Motor neuron (in vitro differentiated cells): ENCODE data around the gene RINL. TPM values are rescaled to one million over a fixed set of nuclear protein-coding genes. Genes with fewer than 3 reads are reported as not detected.

Source experiments
- ATAC-seq, 8 experiments: fragments of 200-7000 bp; cut with Tn5 transposase; replicated peaks in 6 of 8; 2 replicates each; pipeline ENCODE4 v1.8.0; 2021; ENCODE audit warnings: mild to moderate bottlenecking in 8 of 8, moderate library complexity in 8 of 8
- H3K27ac ChIP-seq, 2 donors: fragments of 250-450 bp; sonication (Bioruptor Pico); 2 replicates each; pipeline ENCODE4 v1.9.0; 2021; ENCODE audit warnings: antibody characterized with exemption in 2 of 2, mild to moderate bottlenecking in 2 of 2, moderate library complexity in 1 of 2
- H3K4me1 ChIP-seq, 2 donors: fragments of 250-450 bp; sonication (Bioruptor Pico); replicated peaks in 1 of 2; 2 replicates each; pipeline ENCODE4 v1.6.1; 2021; ENCODE audit warnings: antibody characterized with exemption in 2 of 2, mild to moderate bottlenecking in 2 of 2, moderate library complexity in 1 of 2
- H3K4me3 ChIP-seq, 5 donors: fragments of 250-450 bp; sonication (Bioruptor Pico); 2 replicates each; pipeline ENCODE4 v1.9.0; 2021; ENCODE audit warnings: antibody characterized with exemption in 5 of 5, mild to moderate bottlenecking in 5 of 5, moderate library complexity in 4 of 5
- WGBS, 10 experiments: fragments of 450-650 bp; shearing (Covaris generic); methylation state at CpG; one replicate each; pipeline ENCODE4 v1.0.0; 2022; 5-methylcytosine and 5-hydroxymethylcytosine counted together
- in situ Hi-C, 9 experiments: fragments of 400-800 bp; cut with MboI; loops; one replicate each; pipeline ENCODE4 v1.15.0; 2021; ENCODE audit warnings: low sequenced_read_pairs in 9 of 9, low pct_unique_long_range_greater_than_20kb in 2 of 9; ENCODE audit not compliant: unreplicated experiment in 9 of 9
- total RNA-seq, 8 experiments: library from RNA; unstranded; fragments of 300-600 nt; gene quantifications; 2 replicates each; pipeline versions ENCODE4 v1.2.3 to v1.2.4, GENCODE V29; 2022

RINL gene
- total RNA-seq, 8 experiments from 2014 or later, result 1.1 to 11.0 (median 3.3) TPM

DNA sequence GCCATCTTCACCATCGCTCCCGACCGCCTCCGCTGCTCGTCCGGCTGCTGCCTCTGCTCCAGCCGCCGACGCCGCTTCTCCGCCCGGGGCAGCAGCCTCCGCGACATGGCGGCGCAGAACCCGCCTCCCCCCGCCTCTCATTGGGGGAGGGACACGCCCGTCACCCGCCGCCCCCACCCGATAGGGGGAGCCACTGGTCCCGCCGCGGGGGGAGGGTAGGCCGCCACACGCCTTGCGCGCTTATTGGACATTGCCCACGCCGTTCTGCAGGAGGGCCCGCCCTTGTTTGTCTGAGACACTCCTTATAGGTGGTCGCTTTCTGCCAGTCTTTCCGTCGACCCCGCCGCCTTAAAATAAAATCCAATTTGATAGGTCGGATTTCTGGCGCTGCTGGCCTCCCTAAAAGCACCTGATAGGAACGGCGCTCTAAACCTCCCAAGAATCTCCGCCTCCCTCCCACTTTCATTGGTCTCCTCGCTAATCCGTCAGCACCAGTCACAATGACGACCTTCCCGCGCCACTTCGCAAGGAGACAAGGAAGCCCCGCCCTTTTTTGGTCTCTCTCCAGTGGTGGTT is 28.1 kb downstream of the RINL start, which contains the start of gene HNRNPL:
TSS of gene HNRNPL (minus strand) at position 127 of the 576 bp plus-strand sequence. CDS start at position 107, 20 bp downstream.
- 0% methylated on average over 2 to 8 of the region's 50 CpGs; no CpG with 5 or more reads in 7 of the 10 experiments for WGBS, 10 experiments
- ATAC-seq, result peak; percentile 58 to 78 (median 72)
- Histone ChIP-seq H3K4me1 (peaks cover 4 to 5% of the 10 kb centered on the region in 2 donors), H3K27ac (peak within 1 kb of the TSS; percentile 98 to 99), H3K4me3 (peak within 1 kb of the TSS; percentile 69 to 93 (median 85))
- in situ Hi-C loops, result no loop called here

DNA sequence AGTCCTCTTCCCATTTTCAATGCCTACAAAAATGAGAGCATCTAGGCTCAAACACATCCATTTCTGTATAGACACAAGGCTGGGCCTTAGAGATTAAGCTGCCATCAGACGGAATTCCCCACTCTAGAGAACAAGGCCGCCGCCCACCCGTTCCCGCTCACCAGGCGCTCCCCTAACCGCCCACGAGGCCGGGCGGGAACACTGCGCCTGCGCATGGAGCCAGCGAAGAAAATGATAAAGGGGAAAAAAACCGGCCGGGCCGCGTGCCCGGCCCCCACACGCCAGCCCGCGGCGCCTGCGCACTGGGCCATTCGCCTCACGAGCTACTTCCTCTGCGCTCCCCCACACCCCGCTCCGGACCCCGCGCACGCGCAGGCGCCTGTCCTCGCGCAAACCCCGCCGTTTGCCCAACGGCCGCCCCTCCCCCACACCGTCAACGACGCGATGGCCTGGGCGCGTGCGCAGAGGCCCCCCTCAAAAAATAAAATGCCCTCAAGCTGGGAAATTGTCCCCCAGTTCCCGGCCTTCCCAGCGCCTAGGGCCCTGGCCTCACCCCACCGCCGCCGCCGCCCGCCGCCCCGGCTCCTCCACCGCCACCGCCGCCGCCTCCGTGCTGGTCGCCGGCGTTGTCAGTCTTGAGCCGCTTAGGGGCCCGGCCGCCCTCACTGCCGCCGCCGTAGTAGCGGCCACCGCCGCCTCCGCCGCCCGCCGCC is 28.8 kb downstream of the RINL start:
- peak; percentile 3 to 11 (median 6) for ATAC-seq
- Histone ChIP-seq H3K27ac (peak overlapping the region; percentile 98 to 99), H3K4me1 (peaks cover 4 to 5% of the 10 kb centered on the region in 2 donors), H3K4me3 (peak overlapping the region; percentile 69 to 93 (median 85))
- in situ Hi-C loops, result no loop called here
- 0% methylated on average over 1 to 9 of the region's 76 CpGs; no CpG with 5 or more reads in 7 of the 10 experiments for WGBS, 10 experiments

DNA sequence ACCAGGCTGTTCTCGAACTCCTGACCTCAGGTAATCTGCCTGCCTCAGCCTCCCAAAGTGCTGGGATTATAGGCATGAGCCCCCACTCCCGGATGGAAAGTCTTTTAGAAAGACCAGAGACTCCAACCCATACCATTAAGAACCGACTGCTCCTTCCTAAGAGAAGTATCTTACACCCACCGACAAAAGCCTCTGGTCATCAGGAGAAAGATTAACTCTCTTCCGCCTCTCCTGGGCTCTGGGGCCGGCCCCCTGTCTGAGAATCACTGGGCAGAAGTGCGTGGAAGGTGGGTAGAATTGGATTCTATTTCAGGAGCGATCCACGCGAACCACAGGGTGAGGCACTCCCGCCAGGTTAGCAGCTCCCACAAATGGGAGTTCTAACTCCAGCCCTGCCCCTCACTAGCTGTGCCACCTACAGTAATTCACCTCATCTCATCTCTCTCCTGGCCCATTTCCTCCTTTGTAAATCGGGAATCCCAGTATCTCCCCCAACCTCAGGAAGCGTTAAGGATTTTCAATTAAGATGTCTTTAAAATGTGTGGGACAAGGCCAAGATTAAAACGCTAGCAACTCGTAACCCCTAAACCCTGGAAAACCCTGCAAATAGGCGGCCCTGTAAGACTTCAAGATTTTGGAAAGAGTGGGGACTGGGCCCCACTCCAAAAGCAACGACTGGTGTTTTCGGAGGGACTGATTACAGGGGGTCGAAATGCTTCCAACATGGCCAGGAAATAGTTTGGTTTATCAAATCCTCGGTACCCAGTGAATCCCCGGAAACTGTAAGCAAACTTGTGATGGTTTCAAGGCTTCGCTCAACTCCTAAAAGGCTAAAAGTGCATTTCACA is 29.6 kb downstream of the RINL start:
- in situ Hi-C loops, result no loop called here
- ATAC-seq, result no peak
- 0 to 18% (median 0%) methylated on average over 1 to 12 of the region's 22 CpGs for WGBS, 10 experiments

DNA sequence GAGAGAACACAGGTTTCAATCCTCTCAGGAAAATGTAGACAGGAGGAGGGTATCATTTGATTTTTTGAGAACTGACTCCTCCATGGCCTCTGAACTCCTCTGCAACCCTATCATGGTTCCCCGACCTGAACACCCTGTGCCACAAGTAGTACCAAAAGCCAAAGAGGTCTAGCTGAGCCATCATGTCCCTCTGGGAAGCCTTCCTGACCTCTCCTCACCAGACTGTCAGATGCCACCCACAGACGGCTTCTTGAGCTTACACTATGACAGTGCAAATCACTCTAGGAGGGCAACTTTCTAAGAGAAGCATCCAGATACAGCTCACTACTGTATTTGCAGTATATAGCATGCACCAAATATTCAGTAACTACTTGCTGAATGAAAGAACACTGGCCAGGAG is 32.0 kb downstream of the RINL start:
- no peak for ATAC-seq
- in situ Hi-C loops, result no loop called here
- 40 to 100% (median 71%) methylated on average over 1 to 2 of the region's 2 CpGs; no CpG with 5 or more reads in 3 of the 10 experiments for WGBS, 10 experiments
- Histone ChIP-seq H3K27ac (no peak overlapping the region), H3K4me3 (no peak overlapping the region), H3K4me1 (peaks cover 4 to 5% of the 10 kb centered on the region in 2 donors)

More for the DNA sequence above, 29.6 kb downstream of the RINL start:
- Histone ChIP-seq H3K4me1 (peaks cover 4 to 5% of the 10 kb centered on the region in 2 donors), H3K27ac (no peak overlapping the region), H3K4me3 (peak overlapping the region; percentile 69 to 93 (median 85))

DNA sequence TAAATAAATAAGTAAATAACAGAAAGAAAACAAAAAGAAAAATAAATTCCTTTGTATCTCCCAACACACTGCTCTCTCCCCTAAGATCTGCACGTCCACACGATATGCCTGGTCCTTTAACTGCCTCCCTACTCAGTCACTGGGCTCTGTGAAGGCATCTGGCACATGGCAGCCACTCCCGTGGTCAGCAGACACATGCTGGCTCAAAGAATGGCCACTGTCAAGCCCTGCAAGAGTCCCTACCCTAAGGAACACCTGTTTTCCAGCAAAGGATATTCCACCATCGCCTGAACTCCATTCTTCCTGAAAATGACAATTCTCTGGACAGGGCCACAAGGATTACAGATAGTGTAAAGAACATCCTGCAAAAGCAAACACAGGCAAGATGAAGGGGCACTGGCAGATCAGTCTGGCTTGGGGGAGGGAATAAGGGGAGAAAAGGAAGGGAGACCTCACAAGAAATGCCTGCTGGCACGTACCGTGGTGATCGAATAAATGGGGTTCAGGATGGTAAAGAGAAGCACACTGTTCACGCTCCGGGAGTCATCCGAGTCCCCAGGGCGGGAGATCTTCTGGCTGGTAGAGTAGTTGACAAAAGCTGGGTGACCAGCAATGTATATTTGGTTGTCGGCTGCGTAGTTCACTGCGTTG is 32.6 kb downstream of the RINL start:
- H3K4me3 ChIP-seq, result no peak overlapping the region
- peaks cover 4 to 5% of the 10 kb centered on the region in 2 donors for H3K4me1 ChIP-seq
- no peak overlapping the region for H3K27ac ChIP-seq
- no peak for ATAC-seq
- WGBS, 10 experiments, result 40 to 100% (median 96%) methylated on average over 1 to 9 of the region's 14 CpGs; no CpG with 5 or more reads in 1 of the 10 experiments
- in situ Hi-C loops, result no loop called here

DNA sequence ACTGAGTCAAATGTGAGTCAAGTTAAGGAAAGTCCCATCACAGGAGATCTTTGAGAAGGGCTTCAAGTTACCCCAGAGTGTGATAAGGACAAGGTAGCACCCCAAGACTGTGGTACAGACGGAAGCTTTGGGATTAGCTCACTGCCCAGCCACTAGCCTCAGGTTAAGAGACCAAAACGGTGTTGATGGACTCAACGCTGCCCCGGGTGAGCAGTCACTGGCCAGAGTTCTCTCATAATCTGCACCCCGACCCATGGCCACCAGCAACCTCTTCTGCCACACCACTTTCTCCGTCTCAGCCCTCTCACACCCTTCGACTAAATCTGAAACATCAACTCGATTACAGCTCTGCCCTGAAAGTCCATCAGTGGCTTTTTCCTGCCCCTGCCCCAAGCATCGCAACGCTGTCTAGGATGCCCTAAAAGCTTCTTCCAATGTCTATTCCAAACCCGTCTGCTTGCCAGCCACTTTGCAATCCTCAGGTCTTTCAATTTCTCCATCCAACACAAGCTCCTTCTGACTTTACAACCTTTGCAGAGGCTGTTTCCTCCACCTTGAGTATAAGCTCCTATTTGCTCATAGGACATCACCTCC is 33.9 kb downstream of the RINL start:
- H3K4me1 ChIP-seq, result peaks cover 4 to 5% of the 10 kb centered on the region in 2 donors
- H3K4me3 ChIP-seq, result no peak overlapping the region
- H3K27ac ChIP-seq, result no peak overlapping the region
- whole genome bisulfite sequencing, 10 experiments, result 58 to 100% (median 93%) methylated on average over 2 to 7 of the region's 11 CpGs; no CpG with 5 or more reads in 3 of the 10 experiments
- no peak for ATAC-seq
- in situ Hi-C loops, result no loop called here

DNA sequence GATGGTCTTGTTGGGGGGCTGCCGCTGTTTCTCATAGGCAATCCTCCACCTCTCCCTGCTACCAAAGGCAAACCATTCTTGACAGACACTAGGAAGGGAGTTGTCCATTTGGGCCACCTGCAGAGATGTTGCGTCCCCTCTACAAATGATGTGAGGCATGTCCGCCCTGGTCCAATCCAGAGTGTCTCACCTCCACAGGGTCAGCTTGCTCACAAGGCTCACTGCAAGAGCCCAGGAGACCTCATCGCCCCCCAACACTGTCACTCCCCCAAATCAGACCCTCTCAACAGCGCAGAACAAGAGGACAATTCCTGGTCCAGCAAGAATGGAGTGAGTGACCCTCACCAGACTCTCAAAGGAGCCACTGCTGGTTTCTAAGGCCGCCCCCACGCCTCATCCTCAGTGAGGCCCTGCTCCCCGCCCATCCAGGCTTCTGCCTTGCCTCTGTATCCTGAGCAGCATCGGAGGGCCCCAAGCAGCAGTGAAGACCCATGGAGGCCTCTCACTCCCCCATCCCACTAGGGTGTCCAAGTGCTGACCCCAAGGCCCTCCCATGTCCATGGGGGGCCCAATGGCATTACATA is 34.8 kb downstream of the RINL start:
- Histone ChIP-seq H3K4me1 (peaks cover 1 to 2% of the 10 kb centered on the region in 2 donors), H3K4me3 (no peak overlapping the region), H3K27ac (no peak overlapping the region)
- 94 to 100% (median 98%) methylated on average over 1 to 5 of the region's 9 CpGs; no CpG with 5 or more reads in 6 of the 10 experiments for WGBS, 10 experiments
- ATAC-seq, result peak in 2 of 8 experiments; percentile 12 to 16
- in situ Hi-C loops, result no loop called here

DNA sequence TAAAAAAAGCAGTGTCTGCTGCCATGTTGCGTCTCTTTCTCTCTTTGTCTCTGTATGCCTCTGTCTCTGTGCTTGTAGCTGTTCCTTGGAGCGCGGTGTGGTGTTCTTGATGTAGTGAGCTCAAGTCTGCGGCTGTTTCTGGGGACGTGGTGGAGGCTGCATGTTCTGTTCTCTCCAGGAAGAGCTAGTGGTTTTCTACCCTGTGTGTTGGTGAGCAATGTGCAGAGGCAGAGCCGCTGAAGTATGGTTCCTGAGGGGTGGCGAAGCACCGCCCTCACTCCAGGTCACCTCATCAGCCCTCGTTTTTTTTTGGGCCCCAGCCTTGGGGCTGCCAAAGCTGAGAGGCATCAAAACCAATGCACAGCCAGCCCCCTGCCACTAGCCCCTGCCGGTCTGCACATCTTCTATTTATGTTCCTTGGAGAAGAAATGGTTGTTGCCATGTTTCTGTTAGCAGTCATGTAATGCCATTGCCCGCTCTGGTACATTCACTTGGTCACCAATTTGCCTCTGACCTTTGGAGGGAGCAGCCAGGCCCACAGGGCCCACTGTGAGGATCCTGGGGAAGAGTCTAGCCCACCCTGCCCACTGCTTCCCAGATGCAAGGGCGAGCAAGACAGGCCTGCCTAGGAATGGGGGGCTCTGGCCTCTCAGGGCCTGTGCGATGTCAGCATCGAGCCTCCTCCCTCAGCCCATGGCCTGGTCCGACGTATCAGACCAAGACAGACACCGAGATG is 35.5 kb downstream of the RINL start:
- ATAC-seq, result peak in 2 of 8 experiments; percentile 15 to 17
- in situ Hi-C loops, result no loop called here
- Histone ChIP-seq H3K4me1 (no peaks in the 10 kb centered on the region), H3K4me3 (no peak overlapping the region), H3K27ac (no peak overlapping the region)
- 83 to 100% (median 95%) methylated on average over 1 to 16 of the region's 17 CpGs; no CpG with 5 or more reads in 2 of the 10 experiments for WGBS, 10 experiments

DNA sequence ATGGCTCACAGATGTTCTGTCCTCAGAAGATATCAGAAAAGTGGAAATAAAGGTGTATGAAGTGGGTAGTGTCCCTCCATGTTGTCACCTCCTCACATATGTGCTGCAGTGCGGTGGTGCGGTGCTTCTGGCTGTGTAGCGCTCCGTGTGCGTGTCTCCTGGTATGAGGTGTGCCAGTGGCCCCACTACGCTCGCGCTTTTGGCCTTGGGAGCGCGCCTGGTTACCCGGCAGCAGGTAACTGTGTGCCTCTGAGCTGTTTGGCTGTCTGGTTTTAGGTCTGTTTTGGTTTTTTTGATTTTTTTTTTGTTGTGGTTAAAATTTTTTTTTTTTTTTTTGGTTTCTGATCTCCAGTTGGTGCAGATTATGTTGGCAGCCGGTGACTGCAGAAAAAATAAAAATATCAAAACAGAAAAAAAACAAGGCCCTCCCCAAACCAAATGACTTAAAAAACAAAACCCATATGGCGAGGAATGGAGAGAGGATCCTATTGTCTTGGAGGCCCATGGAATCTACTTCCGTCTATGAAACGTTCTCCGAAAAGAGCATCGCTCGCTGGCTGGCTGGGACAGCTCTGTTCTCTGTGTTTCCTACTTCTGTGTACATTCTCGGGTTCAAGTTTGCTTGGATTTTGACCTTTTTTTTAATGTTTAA is 36.2 kb downstream of the RINL start:
- ATAC-seq, result no peak
- no peak overlapping the region for H3K27ac ChIP-seq
- no peak overlapping the region for H3K4me3 ChIP-seq
- 87 to 100% (median 96%) methylated on average over 7 to 19 of the region's 19 CpGs for WGBS, 10 experiments
- no peaks in the 10 kb centered on the region for H3K4me1 ChIP-seq
- in situ Hi-C loops, result no loop called here

DNA sequence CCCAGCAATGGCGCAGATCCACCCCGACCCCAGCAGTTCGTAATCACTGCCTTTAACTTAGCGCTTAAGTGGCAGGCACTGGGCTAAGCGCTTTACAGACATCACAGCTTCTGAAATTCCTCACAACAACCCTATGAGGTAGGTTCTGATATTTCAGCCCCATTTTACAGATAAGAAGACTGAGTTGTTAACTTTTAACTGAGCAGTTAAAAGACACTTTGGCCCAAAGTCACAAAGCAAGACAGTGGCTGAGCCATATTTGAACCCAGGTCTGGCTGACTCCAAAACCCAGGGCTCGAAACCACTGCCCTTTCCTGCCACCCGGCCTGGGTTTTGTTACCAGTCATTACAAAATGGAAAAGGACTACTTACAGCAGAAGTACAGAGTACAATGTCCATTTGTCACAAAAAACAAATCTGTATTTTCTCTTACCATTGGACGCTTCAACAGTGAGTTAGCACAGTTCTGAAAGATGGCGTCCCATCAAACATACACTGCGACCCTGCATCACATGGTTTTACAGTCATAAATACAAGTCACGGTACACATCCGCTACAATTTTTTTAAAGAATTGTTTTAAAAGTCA is 36.8 kb downstream of the RINL start:
- H3K27ac ChIP-seq, result no peak overlapping the region
- 80 to 100% (median 96%) methylated on average over 2 to 11 of the region's 12 CpGs; no CpG with 5 or more reads in 2 of the 10 experiments for WGBS, 10 experiments
- no peak for ATAC-seq
- no peaks in the 10 kb centered on the region for H3K4me1 ChIP-seq
- no peak overlapping the region for H3K4me3 ChIP-seq
- in situ Hi-C loops, result no loop called here

DNA sequence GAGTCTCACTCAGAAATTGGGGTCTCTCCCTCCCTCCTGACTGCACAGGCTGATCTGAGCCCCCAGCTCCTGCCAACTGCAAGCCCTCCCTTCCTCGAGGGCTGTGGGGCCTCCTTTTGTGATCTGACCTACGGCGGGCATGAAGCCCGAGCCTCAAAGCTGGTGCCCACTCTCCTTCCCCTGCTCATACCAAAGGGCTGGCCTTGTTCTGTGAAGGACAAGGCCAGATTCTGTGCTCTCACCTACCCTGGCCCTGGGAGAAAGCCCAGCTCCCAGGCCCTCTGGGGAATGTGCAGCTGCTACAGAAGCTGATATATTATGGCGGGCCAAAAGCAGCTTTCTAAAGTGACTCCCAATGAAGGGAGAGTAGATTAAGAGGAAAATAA is 37.5 kb downstream of the RINL start:
- 100% methylated on average over 4 of the region's 5 CpGs; no CpG with 5 or more reads in 8 of the 10 experiments for WGBS, 10 experiments
- in situ Hi-C loops, result no loop called here
- peak in 2 of 8 experiments; percentile 4 to 7 for ATAC-seq

More for the DNA sequence above, 37.5 kb downstream of the RINL start:
- H3K4me1 ChIP-seq, result no peaks in the 10 kb centered on the region
- H3K4me3 ChIP-seq, result no peak overlapping the region
- H3K27ac ChIP-seq, result no peak overlapping the region
